Transverse colon (tissue), 4 donors: ENCODE data around the gene COPZ1. TPM values are rescaled to one million over a fixed set of nuclear protein-coding genes. Genes with fewer than 3 reads are reported as not detected.

Experiments
- DNase-seq: peaks from one replicate; pipeline ENCODE4 v3.0.0-alpha.2; 2019
- H3K27ac ChIP-seq, 4 donors: fragments of 200-600 bp; sonication (generic); 2 replicates each; pipeline ENCODE4 v1.5.1; 2016 to 2018; ENCODE audit warnings: inconsistent platforms in 4 of 4
- H3K27me3 ChIP-seq: fragments of 200-600 bp; sonication (generic); 2 replicates; pipeline ENCODE4 v1.5.1; 2017; ENCODE audit warnings: inconsistent platforms
- H3K36me3 ChIP-seq, 4 donors: fragments of 200-600 bp; sonication (generic); 2 replicates each; pipeline ENCODE4 v1.5.1; 2017 to 2019; ENCODE audit warnings: inconsistent platforms in 4 of 4
- H3K4me1 ChIP-seq, 4 donors: fragments of 200-600 bp; sonication (generic); 2 replicates each; pipeline ENCODE4 v1.5.1; 2017 to 2020; ENCODE audit warnings: inconsistent platforms in 4 of 4
- H3K4me3 ChIP-seq, 4 donors: fragments of 200-600 bp; sonication (generic); 1 replicate in 1 of 4; 2 replicates in 3 of 4; pipeline versions ENCODE4 v1.5.1 to v1.6.1; 2017 to 2019; ENCODE audit warnings: inconsistent platforms in 4 of 4
- H3K9me3 ChIP-seq, 2 donors: fragments of 200-600 bp; sonication (generic); 2 replicates each; pipeline ENCODE4 v1.5.1; 2017 to 2019; ENCODE audit warnings: inconsistent platforms in 2 of 2
- EP300 ChIP-seq: sonication (generic); formaldehyde crosslinking; IDR thresholded peaks from one replicate; pipeline ENCODE4 v1.6.1; 2017; ENCODE audit warnings: antibody characterized with exemption, low read depth
- POLR2A ChIP-seq: fragments of 450-650 bp; IDR thresholded peaks from one replicate; pipeline ENCODE4 v1.6.1; 2016; ENCODE audit warnings: antibody characterized with exemption, mild to moderate bottlenecking, moderate library complexity
- POLR2AphosphoS5 ChIP-seq, 3 donors: sonication (generic); formaldehyde crosslinking; IDR thresholded peaks; one replicate each; pipeline ENCODE4 v1.6.1; 2016; ENCODE audit warnings: antibody characterized with exemption in 3 of 3
- WGBS, 2 donors: methylation state at CpG; one replicate each; pipeline ENCODE4 v1.1.5; 2018; ENCODE audit warnings: low coverage in 1 of 2; 5-methylcytosine and 5-hydroxymethylcytosine counted together
- in situ Hi-C, 4 donors: fragments of 200-750 bp; cut with MboI; loops; one replicate each; pipeline versions ENCODE4 v1.15.0 to v1.15.1; 2017; ENCODE audit warnings: low sequenced_read_pairs in 3 of 4, low pct_ligation_motif_present in 1 of 4, low pct_unique_long_range_greater_than_20kb in 1 of 4
- intact Hi-C: fragments of 100-400 bp; cut with DNase I; formaldehyde crosslinking; loops from one replicate; pipeline ENCODE4 v1.15.1; 2023; ENCODE audit warnings: low total_unique reads
- total RNA-seq, 4 donors: library from RNA; depleted of rRNA; stranded (reverse); fragments of >200 nt; gene quantifications; one replicate each; pipeline ENCODE4 v1.1.0, GENCODE V29; 2016
- TF ChIP-seq, protein P1 (sequence below), 5 experiments: fragments of 200-600 bp in 3 of 5; fragments of 450-650 bp in 2 of 5; sonication (generic) in 3 of 5; IDR thresholded peaks; 1 replicate in 2 of 5; 2 replicates in 3 of 5; pipeline ENCODE4 v1.5.1; 2016 to 2017; ENCODE audit warnings: antibody characterized with exemption in 5 of 5, inconsistent platforms in 3 of 5, mild to moderate bottlenecking in 2 of 5, moderate library complexity in 1 of 5

Gene COPZ1
- total RNA-seq, 4 donors from 2014 or later, result 25.8 to 79.6 (median 63.6) TPM

DNA sequence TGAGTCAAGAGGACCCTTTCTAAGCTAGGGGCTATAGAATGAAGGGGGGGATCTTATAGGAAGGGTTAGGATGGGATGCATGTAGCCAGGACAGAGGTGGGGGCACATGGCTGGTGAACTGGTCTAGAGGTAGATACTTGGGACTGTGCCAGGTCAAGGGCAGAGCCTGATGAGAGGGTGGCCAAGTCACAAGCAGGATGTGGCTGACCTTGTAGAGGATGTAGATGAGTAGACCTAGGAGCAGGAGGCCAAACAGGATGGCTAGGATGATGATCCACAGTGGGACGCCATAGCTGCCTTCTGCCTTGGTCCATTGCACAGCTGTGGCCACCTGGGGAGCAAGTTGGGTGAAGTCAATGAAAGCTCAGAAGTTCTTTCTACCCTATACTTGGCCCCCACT is 72.2 kb downstream of the COPZ1 start:
- H3K4me3 ChIP-seq, result no peak overlapping the region
- no peak for DNase-seq
- whole genome bisulfite sequencing, 2 donors, result 69% methylated on average over 1 of the region's 1 CpG; no CpG with 5 or more reads in 1 of the 2 donors
- no peaks in the 10 kb centered on the region for H3K27me3 ChIP-seq
- no peaks in the 10 kb centered on the region for H3K9me3 ChIP-seq
- in situ Hi-C loops (loop anchor here in 2 of 4 donors (5.0 kb wide), 2 partner anchors 40 to 45 kb away; no protein-coding TSS in a partner anchor), intact Hi-C loops (no loop called here)
- peaks cover 0 to 48% (median 23%) of the 10 kb centered on the region in 4 donors for H3K36me3 ChIP-seq
- H3K4me1 ChIP-seq, result no peaks in the 10 kb centered on the region
- TF ChIP-seq, protein P1, sequence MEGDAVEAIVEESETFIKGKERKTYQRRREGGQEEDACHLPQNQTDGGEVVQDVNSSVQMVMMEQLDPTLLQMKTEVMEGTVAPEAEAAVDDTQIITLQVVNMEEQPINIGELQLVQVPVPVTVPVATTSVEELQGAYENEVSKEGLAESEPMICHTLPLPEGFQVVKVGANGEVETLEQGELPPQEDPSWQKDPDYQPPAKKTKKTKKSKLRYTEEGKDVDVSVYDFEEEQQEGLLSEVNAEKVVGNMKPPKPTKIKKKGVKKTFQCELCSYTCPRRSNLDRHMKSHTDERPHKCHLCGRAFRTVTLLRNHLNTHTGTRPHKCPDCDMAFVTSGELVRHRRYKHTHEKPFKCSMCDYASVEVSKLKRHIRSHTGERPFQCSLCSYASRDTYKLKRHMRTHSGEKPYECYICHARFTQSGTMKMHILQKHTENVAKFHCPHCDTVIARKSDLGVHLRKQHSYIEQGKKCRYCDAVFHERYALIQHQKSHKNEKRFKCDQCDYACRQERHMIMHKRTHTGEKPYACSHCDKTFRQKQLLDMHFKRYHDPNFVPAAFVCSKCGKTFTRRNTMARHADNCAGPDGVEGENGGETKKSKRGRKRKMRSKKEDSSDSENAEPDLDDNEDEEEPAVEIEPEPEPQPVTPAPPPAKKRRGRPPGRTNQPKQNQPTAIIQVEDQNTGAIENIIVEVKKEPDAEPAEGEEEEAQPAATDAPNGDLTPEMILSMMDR (IDR thresholded peaks at IDR 0.05), result no peak
- no peak for TF ChIP-seq EP300
- peak overlapping the region in 1 of 4 donors; percentile 18 for H3K27ac ChIP-seq

DNA sequence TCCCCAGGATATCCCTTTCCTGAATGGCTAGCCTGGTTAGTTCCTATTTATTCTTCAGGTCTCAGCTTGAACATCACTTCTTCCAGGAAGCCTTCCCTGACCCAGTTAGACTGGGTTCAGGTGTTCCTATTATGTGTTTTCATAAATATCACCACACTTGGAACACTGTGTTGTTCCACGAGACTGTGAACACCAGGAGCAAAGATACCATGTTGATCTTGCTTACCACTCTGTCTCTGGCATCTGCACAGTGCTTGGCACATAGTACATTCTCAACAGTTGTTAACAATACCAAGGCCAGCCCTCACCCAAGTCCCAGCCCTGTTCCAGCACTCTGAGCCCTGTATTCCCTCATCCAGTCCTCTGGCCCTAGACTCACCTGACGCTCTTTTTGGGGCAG is 73.3 kb downstream of the COPZ1 start:
- no peak overlapping the region for H3K4me3 ChIP-seq
- no peaks in the 10 kb centered on the region for H3K9me3 ChIP-seq
- peaks cover 0 to 58% (median 28%) of the 10 kb centered on the region in 4 donors for H3K36me3 ChIP-seq
- DNase-seq, result no peak
- no peak overlapping the region for H3K27ac ChIP-seq
- TF ChIP-seq POLR2AphosphoS5 (IDR thresholded peaks at IDR 0.05), result no peak
- TF ChIP-seq POLR2A, result no peak
- no peak for TF ChIP-seq EP300
- TF ChIP-seq, protein P1 (IDR thresholded peaks at IDR 0.05), result no peak
- intact Hi-C loops, result no loop called here
- in situ Hi-C loops, result loop anchor here in 2 of 4 donors (5.0 kb wide), 2 partner anchors 39 to 44 kb away; no protein-coding TSS in a partner anchor
- no peaks in the 10 kb centered on the region for H3K27me3 ChIP-seq
- WGBS, 2 donors, result 87% methylated on average over 2 of the region's 2 CpGs; no CpG with 5 or more reads in 1 of the 2 donors
- no peaks in the 10 kb centered on the region for H3K4me1 ChIP-seq

DNA sequence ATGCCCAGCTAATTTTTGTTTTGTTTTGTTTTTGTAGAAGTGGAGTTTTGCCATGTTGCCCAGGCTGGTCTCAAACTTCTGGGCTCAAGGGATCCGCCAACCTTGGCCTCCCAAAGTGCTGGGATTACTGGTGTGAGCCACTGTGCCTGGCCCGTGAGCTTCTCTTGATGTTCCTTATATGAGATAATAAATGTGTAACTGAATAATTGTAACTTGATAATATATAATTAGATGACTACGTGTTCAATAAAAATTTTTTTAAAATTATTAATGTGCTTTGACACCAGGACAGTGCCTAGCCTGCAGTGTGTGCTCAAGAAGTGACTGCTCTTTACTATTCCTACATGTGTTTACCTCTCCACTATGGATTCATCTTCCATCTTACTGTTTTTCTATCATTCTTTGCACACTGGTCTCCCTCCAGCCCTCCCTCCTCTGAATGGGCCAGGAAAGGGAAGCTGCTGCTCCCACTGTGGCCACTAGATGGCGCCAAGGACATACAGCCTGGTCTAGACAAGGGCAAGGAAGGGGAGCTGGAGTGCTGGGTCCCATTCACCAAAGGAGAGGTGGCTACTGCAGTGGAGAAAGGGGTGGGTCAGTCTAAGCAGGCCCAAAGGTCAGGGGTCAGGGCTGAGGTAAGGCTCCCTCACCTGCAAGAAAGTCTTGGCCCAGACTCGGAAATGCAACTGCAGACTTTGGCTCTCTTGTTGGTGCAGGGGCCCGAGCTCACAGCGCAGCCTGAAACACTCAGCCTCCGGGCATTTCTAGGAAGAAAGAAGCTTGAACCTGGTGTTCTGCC is 74.3 kb downstream of the COPZ1 start:
- in situ Hi-C loops, result loop anchor here in 2 of 4 donors (5.0 kb wide), 2 partner anchors 38 to 43 kb away; no protein-coding TSS in a partner anchor
- intact Hi-C loops, result no loop called here

GRCh38 chr12:54401119-54401518 is 76.2 kb downstream of the COPZ1 start:
- no peaks in the 10 kb centered on the region for H3K27me3 ChIP-seq
- H3K9me3 ChIP-seq, result no peaks in the 10 kb centered on the region
- no peak overlapping the region for H3K4me3 ChIP-seq
- TF ChIP-seq, protein P1 (IDR thresholded peaks at IDR 0.05), result no peak
- no peak for TF ChIP-seq POLR2AphosphoS5 (IDR thresholded peaks at IDR 0.05)
- TF ChIP-seq POLR2A, result no peak
- no peak for TF ChIP-seq EP300
- DNase-seq, result no peak
- H3K27ac ChIP-seq, result peak overlapping the region in 3 of 4 donors; percentile 12 to 33 (median 21)
- in situ Hi-C loops, result loop anchor here in 1 of 4 donors (5.0 kb wide), 1 partner anchor 36 kb away; no protein-coding TSS in a partner anchor
- no peaks in the 10 kb centered on the region for H3K4me1 ChIP-seq
- 83% methylated on average over 2 of the region's 2 CpGs; no CpG with 5 or more reads in 1 of the 2 donors for WGBS, 2 donors
- peaks cover 0 to 61% (median 29%) of the 10 kb centered on the region in 4 donors for H3K36me3 ChIP-seq
- intact Hi-C loops, result loop anchor here (2.0 kb wide), 1 partner anchor 36 kb away; no protein-coding TSS in a partner anchor

More for the DNA sequence above, 74.3 kb downstream of the COPZ1 start:
- peaks cover 0 to 64% (median 31%) of the 10 kb centered on the region in 4 donors for H3K36me3 ChIP-seq
- TF ChIP-seq EP300, result no peak
- TF ChIP-seq POLR2AphosphoS5 (IDR thresholded peaks at IDR 0.05), result peak; percentile 8 to 20 (median 20)
- TF ChIP-seq, protein P1 (IDR thresholded peaks at IDR 0.05), result peak; percentile 94 to 97 (median 97)
- H3K4me3 ChIP-seq, result no peak overlapping the region
- peak overlapping the region in 3 of 4 donors; percentile 9 to 47 (median 28) for H3K27ac ChIP-seq
- 55 to 67% methylated on average over 2 to 5 of the region's 8 CpGs for WGBS, 2 donors
- DNase-seq, result peak; percentile 85
- no peaks in the 10 kb centered on the region for H3K4me1 ChIP-seq
- H3K9me3 ChIP-seq, result no peaks in the 10 kb centered on the region
- H3K27me3 ChIP-seq, result no peaks in the 10 kb centered on the region
